GM18868 (cell line): ENCODE data around the gene HOXC12.

Experiments used
- ATAC-seq: cut with Tn5 transposase; IDR thresholded peaks from one replicate; pipeline ENCODE4 v1.9.1; 2021; ENCODE audit warnings: mild to moderate bottlenecking, moderate library complexity; ENCODE audit not compliant: unreplicated experiment

The HOXC12 gene

GRCh38 chr12:53954694-53955035 is at the start of gene HOXC12:
TSS of gene HOXC12 (plus strand) at chr12:53954903. CDS start at chr12:53954930, 27 bp downstream.
- no peak for ATAC-seq

GRCh38 chr12:53907103-53907502 is 47.6 kb upstream of the HOXC12 start:
- ATAC-seq, result no peak

- no peak for ATAC-seq
Measured at GRCh38 chr12:53916788-53917655, 37.7 kb upstream of the HOXC12 start.

GRCh38 chr12:53924521-53925405 is 29.9 kb upstream of the HOXC12 start:
- ATAC-seq, result no peak

- no peak for ATAC-seq
Measured at GRCh38 chr12:53927220-53928029, 27.3 kb upstream of the HOXC12 start.

- ATAC-seq, result no peak
Measured at GRCh38 chr12:53928054-53928835, 26.5 kb upstream of the HOXC12 start.

- no peak for ATAC-seq
Measured at GRCh38 chr12:53929527-53929926, 25.2 kb upstream of the HOXC12 start.

- no peak for ATAC-seq
Measured at GRCh38 chr12:53930591-53931255, 24.0 kb upstream of the HOXC12 start.

GRCh38 chr12:53931844-53932581 is 22.7 kb upstream of the HOXC12 start:
- ATAC-seq, result no peak

- no peak for ATAC-seq
Measured at GRCh38 chr12:53932915-53933314, 21.8 kb upstream of the HOXC12 start.

GRCh38 chr12:53935383-53936341 is 19.0 kb upstream of the HOXC12 start:
- no peak for ATAC-seq

- ATAC-seq, result no peak
Measured at GRCh38 chr12:53937099-53937498, 17.6 kb upstream of the HOXC12 start.

GRCh38 chr12:53937596-53938325 is 16.9 kb upstream of the HOXC12 start:
- ATAC-seq, result no peak

- no peak for ATAC-seq
Measured at GRCh38 chr12:53938326-53939140, 16.2 kb upstream of the HOXC12 start, which contains the start of gene HOXC13. TSS of gene HOXC13 (plus strand) at chr12:53938831. CDS start at chr12:53938907, 76 bp downstream.

- no peak for ATAC-seq
Measured at GRCh38 chr12:53939141-53940108, 15.3 kb upstream of the HOXC12 start.
